GM18873 (cell line): ENCODE data around the gene PTEN.
"Not testable (repeated sequence)": the region's sequence is repeated elsewhere in the genome, so short reads cannot be mapped to it uniquely, and the experiment has no call there.

ENCODE experiments used
- ATAC-seq: cut with Tn5 transposase; IDR thresholded peaks from one replicate; pipeline ENCODE4 v1.9.1; 2021; ENCODE audit warnings: mild to moderate bottlenecking, moderate library complexity, moderate number of reproducible peaks; ENCODE audit not compliant: unreplicated experiment, low FRiP score

The PTEN gene

GRCh38 chr10:87863053-87863943 lies at the start of gene PTEN, which contains the start of gene KLLN:
Gene PTEN (plus strand): TSS chr10:87863625. CDS start chr10:87864470, 845 bp downstream.
Gene KLLN (minus strand): TSS chr10:87863533. CDS start chr10:87862487, 1,046 bp downstream.
- peak; percentile 29 for ATAC-seq

GRCh38 chr10:87816163-87816897 lies 47.1 kb upstream of the PTEN start:
- no peak for ATAC-seq

- no peak for ATAC-seq
These were observed 46.4 kb upstream of the PTEN start for GRCh38 chr10:87816898-87817608.

- ATAC-seq, result peak; percentile 59
These were observed 45.6 kb upstream of the PTEN start, which contains the start of gene ATAD1 for GRCh38 chr10:87817609-87818504. Gene ATAD1 (minus strand): TSS chr10:87818226. CDS start chr10:87814599, 3,627 bp downstream.

- peak; percentile 54 for ATAC-seq
These were observed 44.7 kb upstream of the PTEN start for GRCh38 chr10:87818505-87819288.

GRCh38 chr10:87819289-87819585 lies 44.2 kb upstream of the PTEN start:
- no peak for ATAC-seq

- no peak for ATAC-seq
These were observed 36.8 kb upstream of the PTEN start for GRCh38 chr10:87826653-87827052.

- ATAC-seq, result no peak
These were observed 35.7 kb upstream of the PTEN start for GRCh38 chr10:87827681-87828080.

GRCh38 chr10:87829051-87829450 lies 34.4 kb upstream of the PTEN start:
- not testable (repeated sequence) for ATAC-seq

GRCh38 chr10:87829986-87830729 lies 33.3 kb upstream of the PTEN start:
- ATAC-seq, result no peak

GRCh38 chr10:87836098-87836497 lies 27.3 kb upstream of the PTEN start:
- ATAC-seq, result no peak

- no peak for ATAC-seq
These were observed 26.0 kb upstream of the PTEN start for GRCh38 chr10:87837445-87837844.

- ATAC-seq, result no peak
These were observed 24.8 kb upstream of the PTEN start for GRCh38 chr10:87838650-87839049.

- no peak for ATAC-seq
These were observed 22.2 kb upstream of the PTEN start for GRCh38 chr10:87841186-87841585.

- ATAC-seq, result no peak
These were observed 21.2 kb upstream of the PTEN start for GRCh38 chr10:87842220-87842641.

GRCh38 chr10:87842776-87843497 lies 20.5 kb upstream of the PTEN start:
- no peak for ATAC-seq

- ATAC-seq, result no peak
These were observed 19.7 kb upstream of the PTEN start for GRCh38 chr10:87843714-87844113.
